A673 (cell line): Measurements from ENCODE around the gene EYS.

Experiments used
- EZH2 ChIP-seq: fragments of 200-600 bp; sonication (generic); IDR thresholded peaks from 2 replicates; pipeline ENCODE4 v1.6.1; 2017; ENCODE audit warnings: borderline replicate concordance, low read depth, mild to moderate bottlenecking, mixed read lengths, antibody characterized with exemption, low read length; ENCODE audit not compliant: poor library complexity, severe bottlenecking
- TF ChIP-seq, protein P1 (sequence below): fragments of 300-800, 200-600 bp; sonication (generic); conservative IDR thresholded peaks from 2 replicates; pipeline ENCODE4 v1.5.1; 2017; ENCODE audit warnings: low read depth, mild to moderate bottlenecking, antibody characterized with exemption, low read length, moderate library complexity, mixed read lengths

DNA sequence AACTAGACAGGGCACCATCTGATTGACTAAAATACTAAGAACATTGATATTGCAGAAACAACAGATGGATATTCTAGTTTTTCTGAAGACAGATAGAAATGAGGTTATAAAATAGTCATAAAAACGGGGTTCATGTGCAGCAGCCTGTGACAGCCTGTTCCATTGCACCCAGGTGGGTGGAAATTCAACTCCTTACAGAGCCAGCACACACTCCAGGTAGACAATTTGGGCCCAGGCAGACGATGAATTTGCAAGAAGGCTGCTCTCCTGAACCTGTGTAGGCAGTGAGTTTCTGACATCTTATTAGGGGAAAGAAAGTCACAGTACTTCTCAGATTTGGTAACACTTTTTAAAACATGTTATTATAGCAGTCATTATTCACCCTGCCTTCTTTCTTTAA, 1657.3 kb downstream of the EYS start:
- TF ChIP-seq, protein P1, sequence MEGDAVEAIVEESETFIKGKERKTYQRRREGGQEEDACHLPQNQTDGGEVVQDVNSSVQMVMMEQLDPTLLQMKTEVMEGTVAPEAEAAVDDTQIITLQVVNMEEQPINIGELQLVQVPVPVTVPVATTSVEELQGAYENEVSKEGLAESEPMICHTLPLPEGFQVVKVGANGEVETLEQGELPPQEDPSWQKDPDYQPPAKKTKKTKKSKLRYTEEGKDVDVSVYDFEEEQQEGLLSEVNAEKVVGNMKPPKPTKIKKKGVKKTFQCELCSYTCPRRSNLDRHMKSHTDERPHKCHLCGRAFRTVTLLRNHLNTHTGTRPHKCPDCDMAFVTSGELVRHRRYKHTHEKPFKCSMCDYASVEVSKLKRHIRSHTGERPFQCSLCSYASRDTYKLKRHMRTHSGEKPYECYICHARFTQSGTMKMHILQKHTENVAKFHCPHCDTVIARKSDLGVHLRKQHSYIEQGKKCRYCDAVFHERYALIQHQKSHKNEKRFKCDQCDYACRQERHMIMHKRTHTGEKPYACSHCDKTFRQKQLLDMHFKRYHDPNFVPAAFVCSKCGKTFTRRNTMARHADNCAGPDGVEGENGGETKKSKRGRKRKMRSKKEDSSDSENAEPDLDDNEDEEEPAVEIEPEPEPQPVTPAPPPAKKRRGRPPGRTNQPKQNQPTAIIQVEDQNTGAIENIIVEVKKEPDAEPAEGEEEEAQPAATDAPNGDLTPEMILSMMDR = no peak
- TF ChIP-seq EZH2 = no peak
